GM12872 (cell line): ENCODE data around the gene HS3ST6.

ENCODE experiments used
- TF ChIP-seq, protein P1 (sequence below): IDR thresholded peaks from 3 replicates; pipeline ENCODE4 v1.5.1; 2011; ENCODE audit warnings: low read depth, mild to moderate bottlenecking, low read length, moderate library complexity; ENCODE audit not compliant: insufficient read depth

Gene HS3ST6

DNA sequence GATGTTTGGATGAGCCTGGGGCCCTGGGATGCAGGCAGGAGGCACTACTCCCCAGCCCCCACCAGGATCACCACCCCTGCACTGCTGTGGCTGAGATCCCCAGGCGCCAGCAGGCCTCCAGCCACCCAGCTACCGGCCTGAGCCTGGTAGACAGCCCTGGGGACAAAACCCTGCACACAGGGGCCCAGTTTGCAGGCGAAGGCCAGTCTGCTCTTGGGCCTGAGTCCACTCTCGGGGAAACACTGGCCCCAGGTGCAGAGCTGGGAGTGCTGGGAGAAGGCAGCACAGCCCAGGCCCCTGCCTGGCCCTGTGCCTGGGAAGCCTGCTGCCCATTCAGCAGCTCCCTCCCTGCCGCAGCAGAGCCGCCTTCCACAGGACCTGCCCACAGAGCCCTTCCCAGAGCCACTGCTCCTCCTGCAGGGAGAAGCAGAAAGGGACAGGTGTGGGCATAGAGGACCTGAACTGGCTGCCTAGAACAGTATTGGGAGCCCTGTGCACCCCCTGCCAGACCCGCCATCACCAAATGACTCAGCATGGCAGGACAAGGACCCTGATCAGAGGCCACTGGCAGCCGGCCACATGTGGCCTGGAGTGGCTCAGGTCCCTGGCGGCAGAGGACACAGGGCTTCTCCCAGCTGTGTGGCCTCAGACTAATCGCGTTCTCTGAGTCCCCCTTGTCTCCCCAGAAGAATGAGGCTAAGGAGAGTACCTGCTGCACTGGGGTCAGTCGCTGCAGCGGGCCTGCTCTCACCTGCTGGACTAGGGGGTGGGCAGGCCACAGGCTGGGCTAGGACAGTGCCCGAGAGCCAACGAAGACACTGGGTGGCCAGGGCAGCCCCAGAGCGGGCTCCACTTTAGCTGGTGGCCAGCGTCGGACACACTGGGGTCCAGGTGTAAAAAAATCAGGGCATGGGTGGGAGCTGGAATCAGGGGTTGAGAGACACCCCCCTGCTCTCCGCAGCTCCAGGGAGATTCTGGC lies 14.1 kb upstream of the HS3ST6 start:
- TF ChIP-seq, protein P1, sequence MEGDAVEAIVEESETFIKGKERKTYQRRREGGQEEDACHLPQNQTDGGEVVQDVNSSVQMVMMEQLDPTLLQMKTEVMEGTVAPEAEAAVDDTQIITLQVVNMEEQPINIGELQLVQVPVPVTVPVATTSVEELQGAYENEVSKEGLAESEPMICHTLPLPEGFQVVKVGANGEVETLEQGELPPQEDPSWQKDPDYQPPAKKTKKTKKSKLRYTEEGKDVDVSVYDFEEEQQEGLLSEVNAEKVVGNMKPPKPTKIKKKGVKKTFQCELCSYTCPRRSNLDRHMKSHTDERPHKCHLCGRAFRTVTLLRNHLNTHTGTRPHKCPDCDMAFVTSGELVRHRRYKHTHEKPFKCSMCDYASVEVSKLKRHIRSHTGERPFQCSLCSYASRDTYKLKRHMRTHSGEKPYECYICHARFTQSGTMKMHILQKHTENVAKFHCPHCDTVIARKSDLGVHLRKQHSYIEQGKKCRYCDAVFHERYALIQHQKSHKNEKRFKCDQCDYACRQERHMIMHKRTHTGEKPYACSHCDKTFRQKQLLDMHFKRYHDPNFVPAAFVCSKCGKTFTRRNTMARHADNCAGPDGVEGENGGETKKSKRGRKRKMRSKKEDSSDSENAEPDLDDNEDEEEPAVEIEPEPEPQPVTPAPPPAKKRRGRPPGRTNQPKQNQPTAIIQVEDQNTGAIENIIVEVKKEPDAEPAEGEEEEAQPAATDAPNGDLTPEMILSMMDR = no peak

DNA sequence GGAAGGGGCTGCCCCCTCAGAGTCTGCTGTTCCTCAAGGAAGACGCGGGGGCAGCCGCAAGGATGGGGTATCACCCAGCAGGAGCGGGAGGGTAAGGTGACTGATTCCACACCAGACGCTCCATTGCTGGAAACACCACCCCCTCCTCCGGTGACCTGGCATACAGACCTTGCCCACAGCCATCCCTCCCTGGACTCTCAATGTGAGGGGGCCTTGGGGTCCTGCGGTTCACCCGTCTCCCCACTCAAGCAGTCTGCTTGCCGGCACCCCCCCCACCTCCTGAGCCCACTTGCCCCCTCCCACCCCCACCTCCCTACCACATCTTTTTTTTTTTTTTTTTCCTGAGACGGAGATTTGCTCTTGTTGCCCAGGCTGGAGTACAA lies 12.1 kb upstream of the HS3ST6 start:
- TF ChIP-seq, protein P1 = no peak

- TF ChIP-seq, protein P1 = peak; percentile 86
Observed at GRCh38 chr16:1929578-1930337, 11.5 kb upstream of the HS3ST6 start.

DNA sequence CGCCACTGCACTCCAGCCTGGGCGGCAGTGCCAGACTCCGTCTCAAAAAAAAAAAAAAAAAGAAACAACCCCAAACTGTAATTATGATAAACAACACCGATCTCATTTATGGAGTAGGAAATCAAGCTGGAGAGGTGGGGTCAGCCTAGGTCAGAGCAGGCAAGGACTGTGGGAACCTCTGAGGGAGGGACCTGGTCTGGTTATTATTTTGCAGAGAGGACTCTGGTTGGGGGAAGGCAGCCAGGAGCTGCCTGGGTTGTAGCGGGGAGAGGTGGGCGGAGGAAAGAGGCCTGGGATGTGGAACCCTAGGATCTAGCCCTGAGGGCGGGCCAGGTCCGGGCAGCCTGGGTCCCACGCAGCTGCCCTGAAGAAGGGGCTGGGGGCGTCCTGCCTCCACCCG lies 10.9 kb upstream of the HS3ST6 start:
- TF ChIP-seq, protein P1 = no peak

- TF ChIP-seq, protein P1 = no peak
Observed at GRCh38 chr16:1926271-1926670, 8.1 kb upstream of the HS3ST6 start.

DNA sequence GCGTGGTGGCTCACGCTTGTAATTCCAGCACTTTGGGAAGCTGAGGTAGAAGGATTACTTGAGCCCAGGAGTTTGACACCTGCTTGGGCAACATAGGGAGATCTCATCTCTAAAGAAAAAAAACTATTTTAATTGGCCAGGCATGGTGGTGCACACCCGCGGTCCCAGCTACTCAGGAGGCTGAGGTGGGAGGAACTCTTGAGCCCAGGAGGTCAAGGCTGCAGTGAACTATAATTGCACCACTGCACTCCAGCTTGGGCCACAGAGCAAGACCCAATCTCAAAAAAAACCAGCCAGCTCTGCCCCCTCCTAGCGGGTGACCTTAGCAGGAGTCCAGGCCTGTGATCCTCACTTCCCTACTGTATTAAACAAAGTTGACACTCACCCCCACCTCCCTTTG lies 5.9 kb upstream of the HS3ST6 start:
- TF ChIP-seq, protein P1 = no peak

DNA sequence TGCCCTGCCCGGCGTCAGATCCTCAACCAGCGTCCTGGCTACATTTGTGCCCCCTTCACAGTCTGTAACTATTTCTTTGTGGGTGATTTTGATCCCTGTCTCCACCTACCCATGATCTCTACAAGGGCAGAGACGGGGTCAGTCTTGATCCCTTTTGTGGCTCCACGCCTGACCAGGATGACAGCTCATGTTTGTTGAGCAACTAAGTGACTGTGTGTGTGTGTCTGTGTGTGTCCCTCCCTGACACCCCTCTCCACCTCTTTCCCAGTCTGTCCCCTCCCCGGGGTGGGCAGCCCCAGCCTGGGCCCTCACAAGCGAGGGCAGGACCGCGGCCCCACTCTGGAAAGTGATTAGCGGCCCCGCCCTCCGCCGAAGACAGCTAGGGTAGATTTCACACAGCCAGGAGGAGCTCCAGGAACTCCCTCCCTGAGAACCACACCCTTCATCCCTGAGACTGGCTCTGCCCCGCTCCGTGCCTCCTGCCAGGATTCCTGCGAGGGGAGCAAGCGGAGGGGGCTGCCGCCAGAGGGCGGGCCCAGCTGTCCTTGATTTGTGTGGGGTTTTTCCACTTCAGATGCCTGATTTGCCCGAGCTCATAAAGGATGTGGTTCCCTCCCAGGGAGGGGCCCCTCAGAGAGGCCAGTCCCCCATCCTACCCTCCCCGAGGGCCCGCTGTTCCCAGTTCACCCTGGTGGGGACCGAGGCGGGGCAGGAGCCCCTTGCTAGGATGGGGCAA lies 5.3 kb upstream of the HS3ST6 start:
- TF ChIP-seq, protein P1 = peak; percentile 32
